ENCODE measurements around the gene SULT1C3.

The SULT1C3 gene

GRCh38 chr2:108239786-108240185, at the start of gene SULT1C3:
Gene SULT1C3, plus strand, starts transcription at chr2:108239968. Its CDS starts 7,227 bp downstream, at chr2:108247195.
- peak; percentile 51 for DNase-seq (ENCODE audit: low spot score)

GRCh38 chr2:108193251-108193650, 46.5 kb upstream of the SULT1C3 start:
- DNase-seq (ENCODE audit: low spot score) = no peak

DNA sequence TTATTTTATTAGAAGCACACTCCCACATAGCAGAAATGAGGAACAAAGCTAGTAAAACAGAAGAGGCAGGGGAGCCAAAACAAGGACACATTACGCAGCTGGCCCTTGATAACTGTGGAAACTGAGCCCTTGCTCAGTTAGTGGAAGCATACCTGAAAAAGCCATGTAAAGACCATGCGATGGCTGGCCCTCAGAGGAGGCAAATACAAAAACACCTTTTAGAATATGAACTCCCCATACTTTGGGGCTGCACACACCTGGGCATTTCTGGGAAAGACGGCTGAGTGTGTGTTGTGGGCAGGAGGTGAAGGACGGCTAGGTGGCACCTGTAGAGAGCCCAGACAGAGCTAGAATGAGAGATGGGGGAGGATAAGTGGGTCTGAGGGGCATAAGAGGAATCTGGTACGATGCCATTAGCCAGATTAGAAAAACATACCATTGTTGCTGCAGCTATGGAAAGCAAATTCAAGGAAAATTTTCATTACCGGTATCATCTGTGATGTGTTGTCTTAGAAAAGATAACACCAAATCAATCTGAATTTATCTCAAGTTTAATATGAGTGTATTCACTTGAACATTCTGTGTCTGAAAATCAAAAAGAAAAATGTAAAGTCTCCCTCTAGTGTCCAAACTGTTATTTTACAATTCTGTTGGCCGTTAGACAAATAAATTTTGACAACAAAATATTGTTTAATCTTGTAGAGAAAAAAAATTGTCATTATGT, 45.2 kb upstream of the SULT1C3 start:
- DNase-seq (ENCODE audit: low spot score) = peak; percentile 16

DNA sequence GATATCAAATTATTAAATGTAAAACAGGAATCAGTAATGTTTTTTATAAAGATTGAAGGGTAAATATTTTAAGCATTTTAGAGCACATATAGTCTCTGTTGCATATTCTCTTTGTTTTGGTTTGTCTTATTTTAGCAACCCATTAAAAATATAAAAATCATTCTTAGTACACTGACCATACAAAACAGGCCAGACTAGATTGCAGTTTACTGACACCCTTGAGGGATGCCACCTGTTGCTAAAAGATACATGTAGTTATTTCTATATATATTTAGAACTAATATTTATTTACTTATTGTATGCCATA, 44.7 kb upstream of the SULT1C3 start:
- DNase-seq (ENCODE audit: low spot score) = no peak

- no peak for DNase-seq (ENCODE audit: low spot score)
Observed at GRCh38 chr2:108199726-108200125, 40.0 kb upstream of the SULT1C3 start.

- no peak for DNase-seq (ENCODE audit: low spot score)
Observed at GRCh38 chr2:108200569-108200968, 39.2 kb upstream of the SULT1C3 start.

DNA sequence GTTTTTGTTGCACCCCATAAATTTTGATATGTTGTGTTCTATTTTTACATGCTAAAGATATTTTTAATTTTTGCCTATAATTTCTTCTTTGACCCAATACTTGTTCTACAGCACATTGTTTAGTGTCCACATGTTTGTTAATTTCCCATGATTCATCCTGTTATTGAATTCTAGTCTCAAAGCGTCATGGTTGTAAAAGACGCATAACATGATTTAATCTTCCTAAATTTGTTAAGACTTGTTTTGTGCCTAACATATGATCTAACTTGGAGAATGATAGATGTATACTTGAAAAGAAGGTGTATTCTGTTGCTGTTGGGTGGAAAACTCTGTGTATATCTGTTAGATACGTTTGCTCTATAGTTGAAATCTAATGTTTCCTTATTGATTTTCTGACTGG, 27.1 kb upstream of the SULT1C3 start:
- no peak for DNase-seq (ENCODE audit: low spot score)

DNA sequence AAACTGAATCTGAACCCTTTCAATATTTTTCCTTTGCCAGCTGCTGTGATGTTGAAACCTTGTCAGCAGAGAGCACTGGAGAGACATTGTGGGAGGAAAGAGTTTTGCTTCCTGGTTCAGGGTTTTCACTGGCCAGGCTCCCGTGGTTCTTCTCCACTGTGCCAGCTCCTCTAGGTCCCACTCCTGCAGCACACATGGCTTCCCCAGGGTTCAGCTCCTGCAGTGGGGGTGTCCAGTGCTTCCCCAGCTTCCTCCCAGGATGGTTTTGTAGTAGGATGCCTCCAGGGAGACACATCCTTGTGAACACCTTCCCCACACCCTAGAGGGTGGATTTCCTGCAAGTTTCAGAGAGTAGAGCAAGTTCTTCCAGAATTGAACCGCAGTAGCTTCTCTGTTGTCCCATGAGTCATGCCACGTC, 24.0 kb upstream of the SULT1C3 start:
- peak; percentile 48 for DNase-seq (ENCODE audit: low spot score)

- DNase-seq (ENCODE audit: low spot score) = no peak
Observed at GRCh38 chr2:108217211-108217610, 22.6 kb upstream of the SULT1C3 start.

GRCh38 chr2:108219688-108220087, 20.1 kb upstream of the SULT1C3 start:
- DNase-seq (ENCODE audit: low spot score) = no peak

GRCh38 chr2:108220191-108220590, 19.6 kb upstream of the SULT1C3 start:
- DNase-seq (ENCODE audit: low spot score) = no peak

DNA sequence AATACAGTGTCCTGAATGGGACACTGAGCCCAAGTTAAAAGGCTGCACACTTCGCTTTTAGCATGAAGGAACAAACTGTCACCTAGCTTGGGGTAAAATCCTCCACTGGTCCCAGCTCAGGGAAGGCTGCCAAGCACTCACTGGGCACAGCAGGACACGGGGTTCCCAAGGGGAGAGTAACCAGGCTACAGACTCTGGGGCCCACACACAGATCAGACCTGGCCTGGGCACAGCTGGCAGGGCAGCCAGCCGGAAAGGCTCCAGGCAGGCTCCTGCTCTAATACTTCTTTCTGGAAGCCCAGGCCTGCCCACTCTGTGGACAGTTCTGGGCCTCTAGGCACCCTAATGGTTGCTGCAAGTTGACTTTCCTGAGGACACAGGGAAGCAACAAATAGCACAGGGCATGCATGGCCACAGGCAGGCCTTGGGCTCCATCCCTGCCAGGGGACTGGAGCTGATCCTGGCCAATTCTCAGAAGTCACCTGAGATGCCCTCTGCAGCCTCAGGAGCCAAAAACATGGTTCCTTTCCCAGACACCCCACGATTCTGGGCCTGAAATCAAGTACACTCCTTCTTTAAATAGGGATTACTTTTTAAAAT, 18.7 kb upstream of the SULT1C3 start:
- no peak for DNase-seq (ENCODE audit: low spot score)

DNA sequence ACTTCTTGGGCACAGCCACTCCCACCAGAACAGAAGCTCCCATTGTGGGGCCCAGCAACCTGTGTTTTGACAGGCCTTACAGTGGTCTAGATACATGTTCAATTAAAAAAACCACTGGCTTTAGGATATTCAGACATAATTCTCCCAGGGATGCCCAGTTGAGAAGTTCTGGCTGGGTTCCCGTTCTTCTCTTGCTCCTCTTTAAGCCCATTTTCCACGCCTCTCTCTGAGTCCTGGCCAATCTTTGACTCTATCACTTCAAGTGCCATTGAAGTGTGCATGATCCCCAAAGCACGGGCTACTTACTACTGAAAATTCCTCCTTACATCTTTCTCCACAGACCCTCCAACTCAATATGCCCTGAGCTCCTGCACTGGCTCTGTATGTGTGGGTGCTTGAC, 17.5 kb upstream of the SULT1C3 start:
- no peak for DNase-seq (ENCODE audit: low spot score)

DNA sequence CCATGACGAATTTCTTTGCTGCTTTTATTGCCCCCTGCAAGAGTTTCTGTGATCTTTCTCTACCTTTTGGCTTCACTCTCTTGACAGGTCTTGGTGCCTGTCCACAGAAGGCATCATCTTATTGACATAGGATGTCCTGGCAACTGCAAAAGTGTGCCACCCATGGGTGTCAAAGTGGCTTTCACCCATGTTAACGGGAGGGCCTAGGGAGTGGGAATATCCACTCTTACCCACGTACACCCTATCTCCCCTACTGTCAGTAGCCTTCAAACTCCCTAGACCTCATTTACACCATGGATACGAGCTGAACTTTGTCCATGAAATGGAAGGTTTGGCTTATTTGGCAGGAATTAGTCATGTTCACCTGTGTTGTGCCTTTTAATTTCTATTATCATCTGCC, 16.2 kb upstream of the SULT1C3 start:
- DNase-seq (ENCODE audit: low spot score) = no peak

- DNase-seq (ENCODE audit: low spot score) = no peak
Observed at GRCh38 chr2:108224022-108224421, 15.7 kb upstream of the SULT1C3 start.

- no peak for DNase-seq (ENCODE audit: low spot score)
Observed at GRCh38 chr2:108226564-108226963, 13.2 kb upstream of the SULT1C3 start.

GRCh38 chr2:108228006-108228405, 11.8 kb upstream of the SULT1C3 start:
- DNase-seq (ENCODE audit: low spot score) = no peak

DNA sequence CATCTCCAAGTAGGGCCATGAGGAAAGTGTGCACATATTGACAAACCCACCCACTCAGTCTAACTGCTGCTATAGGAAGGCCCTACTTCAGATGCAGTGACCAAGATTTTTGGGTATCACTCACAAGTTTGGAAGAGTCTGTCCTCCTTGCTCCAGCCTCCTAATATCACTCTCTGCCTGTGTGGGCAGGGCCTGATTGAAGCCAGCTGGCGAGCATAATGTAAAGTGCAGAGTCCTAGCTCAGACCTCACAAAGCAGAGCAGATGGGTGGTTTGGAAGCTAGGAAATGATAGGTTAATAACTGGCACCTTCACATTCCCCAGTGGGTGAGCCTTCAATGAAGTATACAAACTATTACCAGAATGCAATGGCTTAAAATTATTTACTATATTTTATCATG, 11.2 kb upstream of the SULT1C3 start:
- DNase-seq (ENCODE audit: low spot score) = no peak

GRCh38 chr2:108229875-108230274, 9.9 kb upstream of the SULT1C3 start:
- DNase-seq (ENCODE audit: low spot score) = no peak

DNA sequence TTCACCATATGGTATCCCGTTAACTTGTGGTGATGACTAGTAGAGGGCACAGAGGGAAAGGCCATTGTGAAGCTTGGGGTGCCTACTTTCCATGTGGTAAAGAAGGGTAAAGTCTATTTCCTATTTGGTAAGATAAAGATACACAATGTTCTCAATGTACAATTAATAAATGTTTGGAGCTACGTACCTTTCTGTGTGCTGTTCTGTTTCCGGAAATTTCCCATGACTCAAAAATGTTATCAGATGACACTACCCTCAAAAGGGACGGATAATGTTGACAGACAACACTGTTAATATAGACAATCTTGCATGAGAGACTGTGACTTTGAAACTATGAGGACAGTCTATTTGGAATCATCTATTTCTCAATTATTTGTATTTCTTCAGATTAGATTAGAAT, 4.2 kb upstream of the SULT1C3 start:
- DNase-seq (ENCODE audit: low spot score) = no peak

- no peak for DNase-seq (ENCODE audit: low spot score)
Observed at GRCh38 chr2:108236676-108237335, 3.0 kb upstream of the SULT1C3 start.

DNA sequence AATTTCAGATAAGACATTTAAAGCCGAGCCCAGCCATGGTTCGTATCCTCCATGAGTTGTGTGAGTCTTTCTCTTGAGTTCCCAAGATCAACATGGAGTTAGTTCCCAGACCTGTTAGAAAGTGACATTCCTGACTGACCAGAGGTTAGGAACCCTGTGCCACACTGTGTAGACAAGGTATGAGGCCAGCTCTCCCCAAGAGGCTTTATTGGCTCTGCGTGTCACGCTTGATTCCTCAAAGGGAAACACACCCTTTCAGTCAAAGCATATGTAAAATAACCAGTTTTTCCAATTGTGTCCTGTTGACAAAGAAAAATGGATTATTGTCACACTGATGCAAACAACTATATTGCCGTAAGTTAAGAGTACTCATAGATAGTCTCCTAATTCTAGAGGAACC, 1.2 kb downstream of the SULT1C3 start:
- peak; percentile 25 for DNase-seq (ENCODE audit: low spot score)

- peak; percentile 52 for DNase-seq (ENCODE audit: low spot score)
Observed at GRCh38 chr2:108243566-108243965, 3.8 kb downstream of the SULT1C3 start.
